DND-41 (cell line): Measurements from ENCODE around the gene SLC25A34.

Experiments
- CTCF ChIP-seq: IDR thresholded peaks from 2 replicates; pipeline ENCODE4 v1.5.1; 2012; ENCODE audit warnings: borderline replicate concordance, low read length, moderate library complexity, mild to moderate bottlenecking; ENCODE audit not compliant: poor library complexity, severe bottlenecking; ENCODE audit errors: extremely low read depth
- EZH2 ChIP-seq: IDR thresholded peaks from 3 replicates; pipeline ENCODE4 v1.6.1; 2012; ENCODE audit warnings: borderline replicate concordance, low read depth, mild to moderate bottlenecking, moderate library complexity, low read length, inconsistent platforms; ENCODE audit not compliant: severe bottlenecking

DNA sequence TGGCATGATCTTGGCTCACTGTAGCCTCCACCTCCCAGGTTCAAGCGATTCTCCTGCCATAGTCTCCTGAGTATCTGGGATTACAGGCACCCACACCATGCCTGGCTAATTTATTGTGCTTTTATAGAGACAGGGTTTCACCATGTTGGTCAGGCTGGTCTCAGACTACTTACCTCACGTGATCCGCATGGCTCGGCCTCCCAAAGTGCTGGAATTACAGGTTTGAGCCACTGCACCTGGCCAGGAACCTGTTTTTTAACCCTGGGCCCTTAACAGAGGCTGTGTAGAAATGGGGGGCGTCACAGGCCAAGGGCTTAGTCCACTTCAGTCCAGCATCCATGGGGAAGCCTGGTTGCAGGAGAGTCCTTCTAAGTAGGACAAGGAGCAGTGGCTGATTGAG is 31.9 kb downstream of the SLC25A34 start:
- no peak for TF ChIP-seq CTCF
- TF ChIP-seq EZH2: no peak
